ENCODE results near the gene UBE2O. TPM values are rescaled to one million over a fixed set of nuclear protein-coding genes. Genes with fewer than 3 reads are reported as not detected.

The UBE2O gene
- total RNA-seq, 2 experiments from 2014 or later: 30.5 to 31.3 TPM

- Mint-ChIP-seq H3K4me1 (peaks cover 6% of the 10 kb centered on the region), H3K27ac (peak overlapping the region; percentile 51), H3K36me3 (ENCODE audit: low read depth) (no peaks in the 10 kb centered on the region), H3K27me3 (no peaks in the 10 kb centered on the region), H3K9me3 (no peaks in the 10 kb centered on the region), H3K4me3 (no peak overlapping the region)
- ChIA-PET CTCF (interaction anchor here (0.6 to 2.0 kb wide), 3 partner anchors 12 to 86 kb away, joined by 3 to 19 read pairs (median 3); no protein-coding TSS in a partner anchor), POLR2A (interaction anchor here (1.1 kb wide), 1 partner anchor 12 kb away, joined by 4 read pairs; no protein-coding TSS in a partner anchor)
- no peak for DNase-seq
Measured at GRCh38 chr17:76410328-76410965, 42.5 kb downstream of the UBE2O start.

DNA sequence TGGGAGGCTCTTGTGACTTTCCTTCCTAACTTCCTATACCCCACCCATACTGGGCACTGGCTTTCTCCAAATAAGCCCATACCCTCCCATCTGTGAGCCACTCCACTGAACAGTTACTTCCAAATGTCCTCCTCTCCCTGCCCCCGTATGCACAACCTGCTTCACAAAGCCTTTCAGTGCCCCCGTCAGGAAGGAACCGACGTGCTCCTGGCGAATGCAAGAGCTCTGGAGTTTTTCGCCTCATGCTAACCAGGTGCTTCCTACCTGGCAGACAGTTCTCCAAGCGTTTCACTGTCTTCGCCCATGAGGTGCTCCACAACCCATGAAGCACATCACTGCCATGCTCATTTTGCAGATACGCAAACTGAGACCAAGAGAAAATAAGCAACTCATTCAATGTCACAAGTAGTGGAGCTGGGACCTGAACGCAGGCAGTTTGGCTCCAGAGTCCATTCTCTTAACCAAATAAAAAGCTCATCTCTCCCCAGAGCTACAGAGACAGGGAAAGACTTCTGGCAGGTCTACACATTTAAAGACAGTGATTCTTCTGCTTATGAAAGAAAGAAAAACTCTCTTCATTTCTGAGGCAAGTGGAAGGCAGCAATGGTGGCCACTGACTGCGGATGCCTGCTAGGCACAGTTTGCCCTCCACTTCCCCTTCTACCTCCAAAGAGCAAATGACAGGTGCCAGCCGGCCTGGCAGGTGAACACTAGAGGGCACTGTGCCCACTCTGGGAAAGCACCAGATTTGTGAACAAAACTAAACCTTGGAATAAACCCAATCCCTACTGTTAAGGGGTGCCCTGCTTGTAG lies 44.7 kb downstream of the UBE2O start:
- H3K27me3 Mint-ChIP-seq: no peaks in the 10 kb centered on the region
- CTCF ChIA-PET: interaction anchor here (0.6 to 2.7 kb wide), 11 partner anchors 10 to 190 kb away, joined by 3 to 13 read pairs (median 4); partner anchors contain the start of gene UBE2O
- peak; percentile 79 for DNase-seq
- H3K27ac Mint-ChIP-seq: no peak overlapping the region
- H3K4me1 Mint-ChIP-seq: peaks cover 6% of the 10 kb centered on the region
- POLR2A ChIA-PET: interaction anchor here (0.6 kb wide), 1 partner anchor 369 kb away, joined by 3 read pairs; no protein-coding TSS in a partner anchor
- H3K9me3 Mint-ChIP-seq: no peaks in the 10 kb centered on the region
- no peak overlapping the region for H3K4me3 Mint-ChIP-seq
- H3K36me3 Mint-ChIP-seq (ENCODE audit: low read depth): no peaks in the 10 kb centered on the region

- ChIA-PET POLR2A (no interaction called here), CTCF (interaction anchor here (0.8 to 2.7 kb wide), 3 partner anchors 9 to 48 kb away, joined by 3 to 13 read pairs (median 3); no protein-coding TSS in a partner anchor)
- peaks cover 6% of the 10 kb centered on the region for H3K4me1 Mint-ChIP-seq
Measured at GRCh38 chr17:76407509-76407908, 45.4 kb downstream of the UBE2O start.

GRCh38 chr17:76405967-76406647 lies 46.8 kb downstream of the UBE2O start:
- Mint-ChIP-seq H3K9me3 (no peaks in the 10 kb centered on the region), H3K4me3 (no peak overlapping the region), H3K4me1 (peaks cover 6% of the 10 kb centered on the region), H3K36me3 (ENCODE audit: low read depth) (peaks cover 11% of the 10 kb centered on the region), H3K27ac (no peak overlapping the region), H3K27me3 (no peaks in the 10 kb centered on the region)
- ChIA-PET POLR2A (no interaction called here), CTCF (interaction anchor here (1.6 kb wide), 1 partner anchor 21 kb away, joined by 7 read pairs; no protein-coding TSS in a partner anchor)
- no peak for DNase-seq

More at GRCh38 chr17:76407509-76407908, 45.4 kb downstream of the UBE2O start:
- H3K27me3 Mint-ChIP-seq: no peaks in the 10 kb centered on the region
- H3K4me3 Mint-ChIP-seq: no peak overlapping the region
- peaks cover 3% of the 10 kb centered on the region for H3K36me3 Mint-ChIP-seq (ENCODE audit: low read depth)
- no peak overlapping the region for H3K27ac Mint-ChIP-seq
- H3K9me3 Mint-ChIP-seq: no peaks in the 10 kb centered on the region
- DNase-seq: no peak

DNA sequence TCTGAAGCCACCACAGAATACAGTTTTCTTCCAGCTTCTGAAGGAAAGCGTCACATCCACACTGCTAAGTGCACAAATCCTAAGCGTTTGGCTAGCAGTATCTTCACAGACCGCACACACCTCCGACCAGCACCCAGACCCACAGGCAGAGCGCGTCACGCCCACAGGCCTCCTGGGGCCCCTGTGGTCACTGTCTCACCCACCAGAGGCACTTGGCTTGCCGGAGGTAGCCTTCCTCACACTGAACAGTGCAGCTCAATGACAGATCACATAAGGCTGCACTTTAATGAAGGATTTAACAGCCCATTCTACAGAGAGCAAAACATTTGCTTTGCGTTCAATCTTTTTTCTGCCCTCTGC lies 47.4 kb downstream of the UBE2O start:
- Mint-ChIP-seq H3K9me3 (no peaks in the 10 kb centered on the region), H3K27ac (no peak overlapping the region), H3K27me3 (no peaks in the 10 kb centered on the region), H3K36me3 (ENCODE audit: low read depth) (peaks cover 11% of the 10 kb centered on the region), H3K4me1 (peaks cover 6% of the 10 kb centered on the region), H3K4me3 (no peak overlapping the region)
- CTCF ChIA-PET: interaction anchor here (1.1 to 1.6 kb wide), 2 partner anchors 18 to 20 kb away, joined by 4 to 7 read pairs; no protein-coding TSS in a partner anchor
- POLR2A ChIA-PET: no interaction called here
- DNase-seq: no peak

DNA sequence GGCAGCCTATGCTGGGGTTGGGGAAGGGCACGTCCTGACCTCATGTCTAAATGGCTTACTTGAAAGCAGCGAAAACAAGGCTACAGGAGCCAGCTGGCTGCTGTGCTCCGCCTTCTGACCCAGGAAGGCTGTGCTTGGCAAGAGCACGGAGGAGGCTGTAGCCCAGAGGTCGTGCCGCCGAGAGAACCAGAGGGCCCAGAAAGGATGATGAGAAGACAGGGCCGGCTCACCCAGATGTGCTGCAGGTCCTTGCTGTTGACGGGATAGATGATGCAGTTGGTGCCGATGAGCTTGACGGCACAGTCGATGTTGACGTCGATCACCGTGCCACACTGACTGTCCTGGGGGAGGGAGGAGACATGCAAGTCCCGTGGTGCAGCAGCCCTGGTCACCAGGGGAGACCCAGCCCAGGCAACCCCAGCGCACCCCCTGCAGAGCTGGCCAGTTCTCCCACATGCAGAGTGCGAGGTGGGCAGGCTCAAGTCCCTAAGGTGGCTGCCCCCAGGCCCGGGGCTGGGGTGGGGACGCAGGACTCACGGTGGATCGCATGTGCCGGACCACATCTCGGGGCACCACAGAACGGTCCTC lies 47.9 kb downstream of the UBE2O start:
- POLR2A ChIA-PET: no interaction called here
- H3K4me3 Mint-ChIP-seq: no peak overlapping the region
- H3K4me1 Mint-ChIP-seq: peaks cover 6% of the 10 kb centered on the region
- no peaks in the 10 kb centered on the region for H3K27me3 Mint-ChIP-seq
- peaks cover 11% of the 10 kb centered on the region for H3K36me3 Mint-ChIP-seq (ENCODE audit: low read depth)
- H3K27ac Mint-ChIP-seq: no peak overlapping the region
- no peaks in the 10 kb centered on the region for H3K9me3 Mint-ChIP-seq
- no peak for DNase-seq
- CTCF ChIA-PET: interaction anchor here (1.1 to 1.6 kb wide), 2 partner anchors 18 to 19 kb away, joined by 4 to 7 read pairs; no protein-coding TSS in a partner anchor

- Mint-ChIP-seq H3K4me3 (no peak overlapping the region), H3K27ac (no peak overlapping the region), H3K27me3 (no peaks in the 10 kb centered on the region), H3K9me3 (no peaks in the 10 kb centered on the region), H3K4me1 (peaks cover 6% of the 10 kb centered on the region), H3K36me3 (ENCODE audit: low read depth) (peaks cover 18% of the 10 kb centered on the region)
- ChIA-PET POLR2A (no interaction called here), CTCF (interaction anchor here (1.1 to 1.2 kb wide), 3 partner anchors 15 to 51 kb away, joined by 3 to 6 read pairs (median 4); partner anchors contain the start of gene PRPSAP1)
- no peak for DNase-seq
Measured at GRCh38 chr17:76404256-76404655, 48.7 kb downstream of the UBE2O start.

- no peaks in the 10 kb centered on the region for H3K4me1 Mint-ChIP-seq
- H3K9me3 Mint-ChIP-seq: no peaks in the 10 kb centered on the region
- POLR2A ChIA-PET: no interaction called here
- CTCF ChIA-PET: interaction anchor here (0.8 to 1.0 kb wide), 2 partner anchors 10 to 11 kb away, joined by 3 to 4 read pairs; no protein-coding TSS in a partner anchor
- peaks cover 25% of the 10 kb centered on the region for H3K36me3 Mint-ChIP-seq (ENCODE audit: low read depth)
- no peak overlapping the region for H3K4me3 Mint-ChIP-seq
- DNase-seq: no peak
- no peaks in the 10 kb centered on the region for H3K27me3 Mint-ChIP-seq
- no peak overlapping the region for H3K27ac Mint-ChIP-seq
Measured at GRCh38 chr17:76402711-76403110, 50.2 kb downstream of the UBE2O start.

- H3K4me3 Mint-ChIP-seq: no peak overlapping the region
- ChIA-PET POLR2A (no interaction called here), CTCF (interaction anchor here (0.7 to 5.8 kb wide), 11 partner anchors 8 to 388 kb away, joined by 3 to 59 read pairs (median 6); partner anchors contain the start of genes AANAT and SPHK1)
- no peaks in the 10 kb centered on the region for H3K9me3 Mint-ChIP-seq
- H3K27ac Mint-ChIP-seq: no peak overlapping the region
- no peak for DNase-seq
- H3K36me3 Mint-ChIP-seq (ENCODE audit: low read depth): peaks cover 29% of the 10 kb centered on the region
- no peaks in the 10 kb centered on the region for H3K27me3 Mint-ChIP-seq
- H3K4me1 Mint-ChIP-seq: no peaks in the 10 kb centered on the region
Measured at GRCh38 chr17:76399175-76400172, 53.5 kb downstream of the UBE2O start.

GRCh38 chr17:76398523-76399174 lies 54.3 kb downstream of the UBE2O start:
- POLR2A ChIA-PET: interaction anchor here (1.0 kb wide), 1 partner anchor 12 kb away, joined by 4 read pairs; no protein-coding TSS in a partner anchor
- no peak overlapping the region for H3K4me3 Mint-ChIP-seq
- H3K27ac Mint-ChIP-seq: no peak overlapping the region
- CTCF ChIA-PET: interaction anchor here (0.5 to 5.8 kb wide), 35 partner anchors 9 to 414 kb away, joined by 3 to 59 read pairs (median 5); partner anchors contain the start of genes AANAT, EVPL, PRPSAP1 and RHBDF2
- peaks cover 29% of the 10 kb centered on the region for H3K36me3 Mint-ChIP-seq (ENCODE audit: low read depth)
- H3K27me3 Mint-ChIP-seq: no peaks in the 10 kb centered on the region
- DNase-seq: no peak
- no peaks in the 10 kb centered on the region for H3K9me3 Mint-ChIP-seq
- H3K4me1 Mint-ChIP-seq: no peaks in the 10 kb centered on the region

All from activated CD4-positive, alpha-beta T cell treated with anti-CD3 and anti-CD28 coated beads, Interleukin-2, amount 10 ng/mL, durations not matched to agents 7 days and 5 days (primary cell).